IMR-90 (cell line): ENCODE results near the gene STAM. TPM values are rescaled to one million over a fixed set of nuclear protein-coding genes. Genes with fewer than 3 reads are reported as not detected.

ENCODE experiments used
- ATAC-seq: fragments of 200-7000 bp; cut with Tn5 transposase; 2 replicates; pipeline ENCODE4 v1.9.1; 2020; ENCODE audit warnings: low read depth, mild to moderate bottlenecking, moderate library complexity
- BruUV-seq: library from RNA; stranded (reverse); fragments of 400-500 nt; replicated peaks from 2 replicates; lab custom pipeline; 2021; lab: Mats Ljungman, UMichigan
- CTCF ChIA-PET: fragments of 300-600 bp; formaldehyde crosslinking; extraction: SDS; loops from one replicate; lab custom pipeline; 2021; ENCODE audit warnings: antibody characterized with exemption; lab: Yijun Ruan, JAX
- POLR2A ChIA-PET: fragments of 300-600 bp; sonication (Branson Sonifier 250); formaldehyde crosslinking; loops from one replicate; lab custom pipeline; 2022; ENCODE audit warnings: antibody characterized with exemption; ENCODE audit not compliant: unreplicated experiment; lab: Charles Lee
- DNase-seq: peaks from one replicate; pipeline ENCODE4 v3.0.0; 2013
- H2AFZ ChIP-seq: replicated peaks from 2 replicates; pipeline ENCODE3; 2013; ENCODE audit warnings: low read length, mild to moderate bottlenecking; ENCODE audit not compliant: poor library complexity
- H2AK5ac ChIP-seq: 2 replicates; pipeline ENCODE4 v1.6.1; 2013; ENCODE audit warnings: low read depth, low read length, inconsistent platforms
- H2AK9ac ChIP-seq: replicated peaks from 2 replicates; pipeline ENCODE3; 2013; ENCODE audit warnings: mild to moderate bottlenecking, low read depth, low read length, moderate library complexity; ENCODE audit not compliant: poor library complexity
- H2BK120ac ChIP-seq: 2 replicates; pipeline ENCODE4 v1.6.1; 2013; ENCODE audit warnings: low read depth, low read length, inconsistent platforms
- H2BK15ac ChIP-seq: 3 replicates; pipeline ENCODE4 v1.6.1; 2013; ENCODE audit warnings: low read depth, low read length, inconsistent platforms
- H2BK20ac ChIP-seq: 2 replicates; pipeline ENCODE4 v1.6.1; 2013; ENCODE audit warnings: low read depth, mild to moderate bottlenecking, inconsistent platforms, low read length, moderate library complexity
- H2BK5ac ChIP-seq: 2 replicates; pipeline ENCODE4 v1.6.1; 2013; ENCODE audit warnings: mild to moderate bottlenecking, low read depth, low read length, inconsistent platforms; ENCODE audit not compliant: poor library complexity, severe bottlenecking
- H3K14ac ChIP-seq: replicated peaks from 2 replicates; pipeline ENCODE4 v1.6.1; 2013; ENCODE audit warnings: low read depth, low read length, inconsistent platforms
- H3K18ac ChIP-seq: 2 replicates; pipeline ENCODE4 v1.6.1; 2013; ENCODE audit warnings: low read depth, low read length, control low read depth
- H3K23ac ChIP-seq: 2 replicates; pipeline ENCODE4 v1.6.1; 2013; ENCODE audit warnings: low read depth, low read length, inconsistent platforms
- H3K27ac ChIP-seq: 2 replicates; pipeline ENCODE4 v1.5.1; 2013; ENCODE audit warnings: mild to moderate bottlenecking, control low read depth, low read length; ENCODE audit not compliant: insufficient read depth
- H3K27me3 ChIP-seq: 2 replicates; pipeline ENCODE4 v1.6.1; 2013; ENCODE audit warnings: low read length; ENCODE audit not compliant: control insufficient read depth, insufficient read depth
- H3K36me3 ChIP-seq: 2 replicates; pipeline ENCODE4 v1.6.1; 2013; ENCODE audit warnings: low read length, mixed read lengths; ENCODE audit not compliant: control insufficient read depth, insufficient read depth
- H3K4ac ChIP-seq: 2 replicates; pipeline ENCODE4 v1.6.1; 2013; ENCODE audit warnings: low read depth, low read length, inconsistent platforms
- H3K4me1 ChIP-seq: 2 replicates; pipeline ENCODE4 v1.6.1; 2013; ENCODE audit warnings: low read length, mixed read lengths; ENCODE audit not compliant: control insufficient read depth, insufficient read depth
- H3K4me2 ChIP-seq: 2 replicates; pipeline ENCODE4 v1.6.1; 2013; ENCODE audit warnings: low read depth, mild to moderate bottlenecking, control low read depth, low read length, moderate library complexity
- H3K4me3 ChIP-seq: 2 replicates; pipeline ENCODE4 v1.5.1; 2013; ENCODE audit warnings: low read depth, mild to moderate bottlenecking, control low read depth, low read length, moderate library complexity; ENCODE audit not compliant: insufficient read depth
- H3K56ac ChIP-seq: 2 replicates; pipeline ENCODE4 v1.6.1; 2013; ENCODE audit warnings: low read length, inconsistent platforms; ENCODE audit not compliant: insufficient read depth; ENCODE audit errors: extremely low read depth
- H3K79me1 ChIP-seq, 2 experiments: 2 replicates each; pipeline ENCODE4 v1.6.1; 2013; ENCODE audit warnings: low read length in 2 of 2, inconsistent platforms in 1 of 2, low read depth in 1 of 2
- H3K9ac ChIP-seq: 2 replicates; pipeline ENCODE4 v1.6.1; 2013; ENCODE audit warnings: low read depth, low read length, control low read depth
- H3K9me1 ChIP-seq: 2 replicates; pipeline ENCODE4 v1.6.1; 2013; ENCODE audit warnings: low read length, inconsistent platforms; ENCODE audit not compliant: insufficient read depth
- H3K9me3 ChIP-seq: 2 replicates; pipeline ENCODE4 v1.6.1; 2013; ENCODE audit warnings: low read length; ENCODE audit not compliant: control insufficient read depth, insufficient read depth
- H4K20me1 ChIP-seq: 2 replicates; pipeline ENCODE4 v1.6.1; 2013; ENCODE audit warnings: low read length, inconsistent platforms; ENCODE audit not compliant: insufficient read depth
- H4K5ac ChIP-seq: 2 replicates; pipeline ENCODE4 v1.6.1; 2013; ENCODE audit warnings: mild to moderate bottlenecking, low read depth, low read length, control low read depth
- H4K8ac ChIP-seq, 2 experiments: 2 replicates each; pipeline ENCODE4 v1.6.1; 2013; ENCODE audit warnings: low read depth in 2 of 2, low read length in 2 of 2, control low read depth in 1 of 2, inconsistent platforms in 1 of 2
- H4K91ac ChIP-seq: 2 replicates; pipeline ENCODE4 v1.6.1; 2013; ENCODE audit warnings: low read depth, low read length, inconsistent platforms; ENCODE audit not compliant: insufficient read depth
- BHLHE40 ChIP-seq: fragments of 150-350 bp; IDR thresholded peaks from 2 replicates; pipeline ENCODE4 v1.6.1; 2016; ENCODE audit warnings: mild to moderate bottlenecking, low read depth, low read length
- CEBPB ChIP-seq: IDR thresholded peaks from 2 replicates; pipeline ENCODE4 v1.6.1; 2012; ENCODE audit warnings: low read depth, low read length, improper control_type of control experiment
- CHD1 ChIP-seq: IDR thresholded peaks from 2 replicates; pipeline ENCODE4 v1.6.1; 2012; ENCODE audit warnings: low read depth, low read length, improper control_type of control experiment
- FOS ChIP-seq: fragments of 150-350 bp; IDR thresholded peaks from 2 replicates; pipeline ENCODE4 v1.6.1; 2016; ENCODE audit warnings: low read depth, low read length
- MAFK ChIP-seq: IDR thresholded peaks from 2 replicates; pipeline ENCODE4 v1.6.1; 2012; ENCODE audit warnings: low read depth, low read length, improper control_type of control experiment
- MAZ ChIP-seq: IDR thresholded peaks from 2 replicates; pipeline ENCODE4 v1.6.1; 2012; ENCODE audit warnings: low read depth, mild to moderate bottlenecking, low read length, improper control_type of control experiment, moderate library complexity, borderline replicate concordance
- MXI1 ChIP-seq: IDR thresholded peaks from 2 replicates; pipeline ENCODE4 v1.6.1; 2012; ENCODE audit warnings: low read depth, mild to moderate bottlenecking, low read length, moderate library complexity, borderline replicate concordance
- NFE2L2 ChIP-seq: fragments of 150-350 bp; IDR thresholded peaks from 2 replicates; pipeline ENCODE4 v1.6.1; 2016; ENCODE audit warnings: low read depth, mild to moderate bottlenecking, low read length
- POLR2A ChIP-seq: IDR thresholded peaks from 2 replicates; pipeline ENCODE4 v1.6.1; 2012; ENCODE audit warnings: mild to moderate bottlenecking, low read depth, low read length
- RAD21 ChIP-seq: IDR thresholded peaks from 2 replicates; pipeline ENCODE4 v1.6.1; 2012; ENCODE audit warnings: low read length, improper control_type of control experiment
- RCOR1 ChIP-seq: IDR thresholded peaks from 2 replicates; pipeline ENCODE4 v1.6.1; 2012; ENCODE audit warnings: mild to moderate bottlenecking, low read length, improper control_type of control experiment; ENCODE audit not compliant: insufficient replicate concordance
- RFX5 ChIP-seq: IDR thresholded peaks from 2 replicates; pipeline ENCODE4 v1.8.0; 2012; ENCODE audit warnings: low read depth, mild to moderate bottlenecking, low read length, moderate library complexity
- SMC3 ChIP-seq: fragments of 150-350 bp; IDR thresholded peaks from 2 replicates; pipeline ENCODE4 v1.6.1; 2016; ENCODE audit warnings: low read depth, mild to moderate bottlenecking, antibody characterized with exemption, low read length, moderate library complexity
- WGBS, 2 experiments: methylation state at CpG; one replicate each; pipeline versions ENCODE4 v1.1.5 to v1.1.7; 2013; ENCODE audit warnings: missing lambda C conversion rate in 2 of 2; ENCODE audit not compliant: insufficient read length in 1 of 2; ENCODE audit errors: extremely low coverage in 2 of 2; 5-methylcytosine and 5-hydroxymethylcytosine counted together
- dilution Hi-C: fragments of 300-500 bp; cut with HindIII; formaldehyde crosslinking; loops from one replicate; pipeline ENCODE4 v1.14.3; 2018; ENCODE audit warnings: low sequenced_read_pairs; ENCODE audit not compliant: unreplicated experiment
- in situ Hi-C: fragments of 300-500 bp; cut with MboI; formaldehyde crosslinking; loops from 3 replicates; pipeline ENCODE4 v1.14.3; 2019; ENCODE audit warnings: low sequenced_read_pairs, inconsistent platforms, mixed read lengths
- intact Hi-C: fragments of 100-400 bp; cut with micrococcal nuclease; formaldehyde crosslinking; loops from 2 replicates; pipeline ENCODE4 v1.10.0; 2022
- polyA plus RNA-seq, 3 experiments: library from polyadenylated mRNA; depleted of rRNA; stranded (reverse); fragments of >200 nt; gene quantifications; 2 replicates each; pipeline ENCODE4 v1.2.3, GENCODE V29; 2012; ENCODE audit warnings: low replicate concordance in 1 of 3
- total RNA-seq: library from RNA; depleted of rRNA; stranded (reverse); fragments of >200 nt; gene quantifications from 2 replicates; pipeline ENCODE4 v1.2.3, GENCODE V29; 2012
- TF ChIP-seq, protein P1 (sequence below): conservative IDR thresholded peaks from 2 replicates; pipeline ENCODE4 v1.5.1; 2012; ENCODE audit warnings: mild to moderate bottlenecking, low read depth, low read length, improper control_type of control experiment
- TF ChIP-seq, protein P2 (sequence below): fragments of 150-350 bp; IDR thresholded peaks from 2 replicates; pipeline ENCODE4 v1.6.1; 2017; ENCODE audit warnings: mild to moderate bottlenecking, antibody characterized with exemption, low read length, low read depth
- TF ChIP-seq, protein P3 (sequence below): fragments of 150-350 bp; IDR thresholded peaks from 2 replicates; pipeline ENCODE4 v1.6.1; 2016; ENCODE audit warnings: low read depth, mild to moderate bottlenecking, low read length, moderate library complexity, borderline replicate concordance

The STAM gene
- total and polyA plus RNA-seq, 2 of the 4 experiments (the other 2 are of a cell fraction): 22.9 to 23.3 TPM

DNA sequence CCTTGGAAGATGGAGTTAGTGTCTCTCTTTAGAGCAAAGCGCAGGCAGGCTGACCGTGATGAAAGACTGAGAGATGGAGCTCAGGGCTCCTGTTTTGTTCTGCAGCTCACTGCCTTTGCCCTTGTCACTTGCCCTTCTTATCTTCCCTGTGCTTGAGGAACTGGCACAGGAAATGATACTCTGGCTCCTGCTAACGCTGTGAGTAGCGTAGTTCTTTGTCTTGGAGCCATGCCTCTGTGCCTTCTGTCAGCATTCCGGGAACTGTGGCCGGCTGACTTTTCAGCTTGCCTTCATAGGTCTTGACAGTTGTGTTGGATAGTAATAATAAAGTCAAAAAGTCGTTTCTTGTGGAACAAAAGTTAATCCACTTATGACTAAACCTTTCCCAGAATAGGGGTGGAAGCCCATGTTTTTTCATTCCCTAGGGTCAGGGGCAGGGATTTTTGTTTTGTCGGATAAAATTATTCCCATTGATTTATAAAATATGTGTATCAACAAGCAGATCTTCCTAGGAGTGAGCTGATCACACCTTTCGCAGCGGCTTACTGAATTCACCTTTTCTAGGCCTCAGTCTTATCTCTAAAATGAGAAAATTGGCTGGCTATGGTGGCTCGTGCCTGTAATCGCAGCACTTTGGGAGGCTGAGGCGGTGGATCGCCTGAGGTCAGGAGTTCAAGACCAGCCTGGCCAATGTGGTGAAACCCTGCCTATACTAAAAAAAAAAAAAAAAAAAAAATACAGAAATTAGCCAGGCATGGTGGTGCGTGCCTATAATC, 91.4 kb downstream of the STAM start:
- Histone ChIP-seq H3K4me1 (no peaks in the 10 kb centered on the region), H3K36me3 (no peaks in the 10 kb centered on the region), H3K4ac (no peak overlapping the region), H2BK5ac (no peak overlapping the region), H3K18ac (no peak overlapping the region), H4K8ac (no peak overlapping the region), H3K9ac (no peak overlapping the region), H3K56ac (no peak overlapping the region), H2BK20ac (no peak overlapping the region), H3K9me3 (no peaks in the 10 kb centered on the region), H3K4me3 (no peak overlapping the region), H3K9me1 (no peaks in the 10 kb centered on the region), H4K5ac (no peak overlapping the region), H2BK15ac (no peak overlapping the region), H3K4me2 (no peak overlapping the region), H2AK5ac (no peak overlapping the region), H4K20me1 (no peaks in the 10 kb centered on the region), H2BK120ac (no peak overlapping the region), H3K23ac (no peak overlapping the region), H2AK9ac (no peak overlapping the region), H3K27ac (no peak overlapping the region), H3K27me3 (no peaks in the 10 kb centered on the region), H4K91ac (no peak overlapping the region), H2AFZ (peak overlapping the region; percentile 61), H3K14ac (no peak overlapping the region), H3K79me1 (no peaks in the 10 kb centered on the region)
- no peak for DNase-seq
- CTCF ChIA-PET: no interaction called here
- TF ChIP-seq, protein P1, sequence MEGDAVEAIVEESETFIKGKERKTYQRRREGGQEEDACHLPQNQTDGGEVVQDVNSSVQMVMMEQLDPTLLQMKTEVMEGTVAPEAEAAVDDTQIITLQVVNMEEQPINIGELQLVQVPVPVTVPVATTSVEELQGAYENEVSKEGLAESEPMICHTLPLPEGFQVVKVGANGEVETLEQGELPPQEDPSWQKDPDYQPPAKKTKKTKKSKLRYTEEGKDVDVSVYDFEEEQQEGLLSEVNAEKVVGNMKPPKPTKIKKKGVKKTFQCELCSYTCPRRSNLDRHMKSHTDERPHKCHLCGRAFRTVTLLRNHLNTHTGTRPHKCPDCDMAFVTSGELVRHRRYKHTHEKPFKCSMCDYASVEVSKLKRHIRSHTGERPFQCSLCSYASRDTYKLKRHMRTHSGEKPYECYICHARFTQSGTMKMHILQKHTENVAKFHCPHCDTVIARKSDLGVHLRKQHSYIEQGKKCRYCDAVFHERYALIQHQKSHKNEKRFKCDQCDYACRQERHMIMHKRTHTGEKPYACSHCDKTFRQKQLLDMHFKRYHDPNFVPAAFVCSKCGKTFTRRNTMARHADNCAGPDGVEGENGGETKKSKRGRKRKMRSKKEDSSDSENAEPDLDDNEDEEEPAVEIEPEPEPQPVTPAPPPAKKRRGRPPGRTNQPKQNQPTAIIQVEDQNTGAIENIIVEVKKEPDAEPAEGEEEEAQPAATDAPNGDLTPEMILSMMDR: no peak
- no peak for TF ChIP-seq FOS
- TF ChIP-seq POLR2A: no peak
- TF ChIP-seq, protein P2, sequence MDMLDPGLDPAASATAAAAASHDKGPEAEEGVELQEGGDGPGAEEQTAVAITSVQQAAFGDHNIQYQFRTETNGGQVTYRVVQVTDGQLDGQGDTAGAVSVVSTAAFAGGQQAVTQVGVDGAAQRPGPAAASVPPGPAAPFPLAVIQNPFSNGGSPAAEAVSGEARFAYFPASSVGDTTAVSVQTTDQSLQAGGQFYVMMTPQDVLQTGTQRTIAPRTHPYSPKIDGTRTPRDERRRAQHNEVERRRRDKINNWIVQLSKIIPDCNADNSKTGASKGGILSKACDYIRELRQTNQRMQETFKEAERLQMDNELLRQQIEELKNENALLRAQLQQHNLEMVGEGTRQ: no peak
- TF ChIP-seq RFX5: no peak
- no peak for TF ChIP-seq RCOR1
- TF ChIP-seq NFE2L2: no peak
- no peak for TF ChIP-seq CEBPB
- no peak for TF ChIP-seq RAD21
- TF ChIP-seq MXI1: no peak
- TF ChIP-seq, protein P3, sequence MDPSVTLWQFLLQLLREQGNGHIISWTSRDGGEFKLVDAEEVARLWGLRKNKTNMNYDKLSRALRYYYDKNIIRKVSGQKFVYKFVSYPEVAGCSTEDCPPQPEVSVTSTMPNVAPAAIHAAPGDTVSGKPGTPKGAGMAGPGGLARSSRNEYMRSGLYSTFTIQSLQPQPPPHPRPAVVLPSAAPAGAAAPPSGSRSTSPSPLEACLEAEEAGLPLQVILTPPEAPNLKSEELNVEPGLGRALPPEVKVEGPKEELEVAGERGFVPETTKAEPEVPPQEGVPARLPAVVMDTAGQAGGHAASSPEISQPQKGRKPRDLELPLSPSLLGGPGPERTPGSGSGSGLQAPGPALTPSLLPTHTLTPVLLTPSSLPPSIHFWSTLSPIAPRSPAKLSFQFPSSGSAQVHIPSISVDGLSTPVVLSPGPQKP: no peak
- TF ChIP-seq BHLHE40: no peak
- no peak for TF ChIP-seq CHD1
- TF ChIP-seq MAFK: no peak
- no peak for TF ChIP-seq MAZ
- no peak for TF ChIP-seq SMC3
- dilution Hi-C loops: no loop called here
- POLR2A ChIA-PET: no interaction called here
- no TSS peak for BruUV-seq
- no CpG with 5 or more reads among the region's 15 CpGs for WGBS, 2 experiments
- in situ Hi-C loops: no loop called here
- intact Hi-C loops: loop anchor here (5.0 kb wide), 1 partner anchor 502 kb away; no protein-coding TSS in a partner anchor
- ATAC-seq: no peak
